Pons (tissue), 1 donor: ENCODE results near the gene EEF1AKMT2.

Experiments
- DNase-seq: peaks from one replicate; pipeline ENCODE4 v3.0.0-alpha.2; 2016; ENCODE audit warnings: low spot score

The EEF1AKMT2 gene

GRCh38 chr10:124721330-124722045, 70.2 kb downstream of the EEF1AKMT2 start:
- DNase-seq: peak; percentile 76

DNA sequence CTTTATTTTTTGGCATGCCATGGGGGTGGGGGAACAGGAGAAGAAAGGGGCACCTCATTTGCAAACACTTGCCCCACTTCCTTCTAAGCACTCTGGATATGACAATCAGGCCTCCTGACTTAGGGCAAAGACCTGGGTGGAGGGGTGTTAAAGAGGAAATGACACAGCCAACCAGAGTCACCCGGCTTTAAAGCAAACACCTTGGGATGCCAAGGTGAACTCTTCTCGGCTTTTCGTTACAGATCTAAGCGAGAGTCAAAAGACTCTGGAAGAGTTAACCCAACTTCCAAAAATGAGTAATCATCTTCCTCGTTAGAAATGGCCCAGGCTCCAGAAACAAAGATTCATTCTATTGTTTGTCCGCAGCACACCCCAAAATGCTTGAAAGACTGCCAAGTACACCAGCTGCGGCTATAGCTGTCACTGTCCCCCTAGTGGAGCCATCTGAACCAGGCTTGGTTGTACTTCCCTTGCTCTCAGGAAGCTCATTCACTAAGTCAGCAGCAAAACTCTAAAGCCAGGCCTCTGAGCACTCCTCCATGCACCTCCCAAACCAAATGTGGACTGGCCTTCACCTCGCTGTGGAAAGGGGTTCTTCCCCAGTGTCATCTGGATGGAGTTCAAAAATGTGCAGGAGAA, 72.4 kb downstream of the EEF1AKMT2 start:
- DNase-seq: peak; percentile 98

DNA sequence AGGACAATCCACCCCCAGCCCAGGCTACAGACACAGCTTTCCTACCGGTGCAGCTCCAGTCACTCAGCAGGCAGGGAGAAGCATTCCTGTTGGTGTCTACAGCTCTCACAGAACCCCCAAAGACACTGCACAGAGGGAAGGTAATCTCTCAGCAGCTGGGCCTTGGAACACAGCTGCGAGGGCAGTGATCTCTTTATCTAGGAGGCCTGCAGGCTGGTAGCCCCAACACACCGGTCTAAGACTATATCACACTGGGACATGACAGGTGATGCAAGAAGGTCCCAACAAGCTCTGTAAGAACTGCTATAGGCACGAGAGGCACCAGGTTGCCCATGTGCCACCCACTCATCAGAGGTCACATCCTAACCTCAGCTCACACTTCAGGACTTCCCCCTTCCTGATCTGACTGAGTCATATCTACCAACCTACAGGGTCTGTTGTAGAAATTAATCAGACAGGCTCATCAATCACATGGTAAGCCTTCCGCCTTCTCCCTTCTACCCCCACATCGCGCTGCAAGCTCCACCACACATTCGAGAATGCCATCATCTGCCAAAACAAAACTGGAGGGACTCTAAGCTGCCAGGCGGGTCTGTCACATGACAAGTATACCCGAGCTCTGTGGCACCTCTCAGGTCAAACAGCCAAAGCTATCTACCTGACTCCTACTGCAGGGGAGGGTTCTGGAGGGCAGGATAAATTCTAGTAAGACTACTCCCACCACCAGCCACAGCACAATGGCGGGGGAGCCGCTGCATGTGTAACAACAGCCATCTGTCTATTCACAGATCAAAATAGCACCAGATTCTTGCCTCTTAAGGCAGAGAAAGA, 73.6 kb downstream of the EEF1AKMT2 start:
- peak; percentile 71 for DNase-seq

DNA sequence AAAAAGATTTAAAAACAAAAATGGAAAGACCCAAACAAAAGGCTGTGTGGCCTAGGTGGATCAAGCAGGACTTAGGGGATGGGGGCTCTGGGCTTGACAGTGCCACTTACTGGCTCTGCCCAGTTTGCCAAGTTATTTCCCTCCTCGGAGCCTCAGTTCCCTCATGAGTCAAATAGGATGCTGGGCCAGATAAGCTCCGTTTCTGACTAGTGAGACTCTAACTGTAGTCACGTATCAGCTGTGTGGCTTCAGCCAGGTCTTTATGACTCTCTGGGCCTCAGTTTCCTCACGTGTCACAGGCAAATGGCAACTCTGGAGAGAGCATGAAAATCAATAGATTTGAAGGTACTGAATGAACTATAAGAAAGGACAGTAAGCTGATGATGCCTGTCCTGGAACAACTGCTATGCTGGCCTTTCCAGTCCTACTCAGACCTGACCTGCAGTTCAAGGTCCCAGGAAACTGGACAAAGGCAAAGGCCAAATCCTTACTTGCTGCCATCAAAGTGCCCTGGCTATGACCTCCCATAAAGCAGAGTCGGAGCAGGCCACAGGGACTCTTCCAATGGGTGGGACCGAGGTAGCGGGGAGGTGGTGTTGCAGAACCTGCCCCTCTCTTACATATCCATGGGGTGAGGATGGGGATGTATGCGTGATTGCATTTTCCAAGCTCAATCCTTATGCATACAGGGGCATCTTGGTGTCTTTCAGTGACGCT, 74.5 kb downstream of the EEF1AKMT2 start:
- DNase-seq: no peak

- no peak for DNase-seq
These were observed 75.3 kb downstream of the EEF1AKMT2 start for GRCh38 chr10:124716369-124716768.

GRCh38 chr10:124715439-124715838, 76.2 kb downstream of the EEF1AKMT2 start:
- DNase-seq: no peak

- DNase-seq: no peak
These were observed 77.9 kb downstream of the EEF1AKMT2 start for GRCh38 chr10:124713679-124714255.

DNA sequence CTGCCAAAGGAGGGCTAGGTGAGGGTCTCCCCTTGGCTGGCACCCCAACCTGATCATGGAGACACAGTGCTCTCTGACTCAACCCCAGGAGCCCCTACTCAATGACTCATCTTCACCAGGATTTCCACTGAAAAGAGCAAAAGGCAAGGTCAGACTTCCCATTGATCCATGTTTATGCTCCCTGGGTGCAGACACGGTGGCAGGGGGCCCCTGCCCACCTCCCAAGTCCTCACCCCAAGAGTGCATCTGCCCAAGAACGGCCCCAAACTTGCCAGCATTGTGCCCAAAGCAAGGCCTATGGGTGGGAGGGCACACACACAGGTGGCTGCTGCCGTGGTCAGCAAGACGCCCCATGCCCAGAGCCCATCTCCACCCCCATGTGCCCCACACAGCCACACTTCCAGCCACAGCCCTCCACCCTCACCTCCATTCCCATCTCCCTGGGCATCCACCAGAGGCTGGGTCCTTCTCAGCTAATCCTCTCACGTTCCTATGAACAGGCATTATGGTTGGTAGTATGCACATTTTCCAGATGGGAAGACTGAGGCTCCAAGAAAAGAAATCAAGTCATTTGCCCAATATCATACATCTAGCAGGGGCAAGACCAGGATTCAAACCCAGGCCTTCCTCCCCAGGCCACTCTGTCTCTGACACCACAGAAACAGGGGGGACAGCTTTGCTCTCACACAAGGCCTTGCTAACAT, 78.8 kb downstream of the EEF1AKMT2 start:
- DNase-seq: no peak

DNA sequence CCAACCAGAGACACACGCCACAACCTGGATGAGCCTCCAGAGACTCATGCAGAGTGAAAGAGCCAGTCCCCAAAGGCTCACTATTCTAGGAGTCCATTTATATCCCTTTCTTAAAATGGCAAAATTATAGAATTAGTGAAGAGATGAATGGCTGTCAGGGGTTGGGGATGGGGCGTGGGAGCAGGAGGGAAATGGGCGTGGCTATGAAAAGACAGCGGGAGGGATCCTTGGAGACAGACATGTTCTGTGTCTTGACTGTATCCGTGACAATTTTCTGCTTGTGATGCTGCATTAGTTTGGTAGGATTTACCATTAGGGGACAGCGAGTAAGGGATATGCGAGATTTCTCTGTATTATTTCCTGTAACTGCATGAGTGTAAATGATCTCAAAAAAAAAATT, 80.5 kb downstream of the EEF1AKMT2 start:
- no peak for DNase-seq

DNA sequence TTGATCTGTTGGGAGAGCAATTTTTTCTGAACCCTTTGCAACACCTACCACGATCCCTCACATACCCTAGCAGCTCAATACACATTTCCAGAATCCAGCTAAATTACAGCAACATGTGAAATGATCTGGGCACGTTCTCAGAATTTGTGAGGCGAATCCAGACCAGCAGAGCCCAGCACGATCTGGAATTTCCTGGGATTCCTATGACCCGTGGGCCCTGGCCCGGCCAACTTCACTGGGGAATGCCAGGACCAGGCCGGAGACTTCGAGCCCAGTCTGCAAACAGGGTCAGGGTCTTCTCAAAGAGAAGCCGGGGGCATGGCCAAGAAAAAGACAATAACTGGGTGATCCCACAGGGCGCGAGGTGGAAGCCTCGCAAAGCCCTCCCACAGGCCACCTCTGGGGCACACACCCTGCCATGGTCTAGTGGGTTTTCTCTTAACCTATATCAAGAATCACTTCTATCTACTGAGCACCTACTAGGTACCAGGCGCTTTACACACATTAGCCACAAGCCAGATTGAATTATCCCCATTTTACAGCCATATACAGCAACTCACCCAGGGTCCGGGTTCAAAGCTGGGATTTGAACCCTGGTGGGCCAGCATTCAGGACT, 81.3 kb downstream of the EEF1AKMT2 start:
- no peak for DNase-seq

GRCh38 chr10:124709861-124710260, 81.8 kb downstream of the EEF1AKMT2 start:
- no peak for DNase-seq

DNA sequence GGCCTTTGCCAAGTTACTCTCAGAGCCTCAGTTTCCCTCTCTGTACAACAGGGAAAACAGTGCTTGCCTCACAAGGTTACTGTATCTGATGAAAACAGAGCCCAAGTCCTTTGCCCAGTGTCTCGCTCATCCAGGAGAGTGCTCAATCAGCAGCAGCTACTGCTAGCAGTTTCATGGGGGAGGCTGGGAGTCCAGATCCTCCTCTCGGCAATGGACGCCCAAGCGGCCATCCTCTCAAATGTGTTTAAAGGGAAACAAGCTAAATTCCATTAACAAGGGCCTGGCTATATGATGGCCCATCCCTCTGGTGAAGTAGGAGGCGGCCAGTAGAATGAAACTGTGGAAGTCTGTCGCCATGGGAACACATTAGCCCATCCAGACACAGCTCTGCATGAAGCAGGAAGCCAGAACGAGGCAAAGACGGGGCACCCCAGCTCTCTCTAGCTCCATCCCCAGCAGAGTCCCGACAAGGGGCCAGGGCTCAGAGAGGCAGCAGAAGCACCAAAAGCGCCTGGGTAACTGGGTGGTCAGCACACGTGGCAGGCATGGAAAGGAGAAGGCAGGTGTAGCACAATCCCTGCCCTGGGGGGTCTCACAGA, 82.7 kb downstream of the EEF1AKMT2 start:
- no peak for DNase-seq

DNA sequence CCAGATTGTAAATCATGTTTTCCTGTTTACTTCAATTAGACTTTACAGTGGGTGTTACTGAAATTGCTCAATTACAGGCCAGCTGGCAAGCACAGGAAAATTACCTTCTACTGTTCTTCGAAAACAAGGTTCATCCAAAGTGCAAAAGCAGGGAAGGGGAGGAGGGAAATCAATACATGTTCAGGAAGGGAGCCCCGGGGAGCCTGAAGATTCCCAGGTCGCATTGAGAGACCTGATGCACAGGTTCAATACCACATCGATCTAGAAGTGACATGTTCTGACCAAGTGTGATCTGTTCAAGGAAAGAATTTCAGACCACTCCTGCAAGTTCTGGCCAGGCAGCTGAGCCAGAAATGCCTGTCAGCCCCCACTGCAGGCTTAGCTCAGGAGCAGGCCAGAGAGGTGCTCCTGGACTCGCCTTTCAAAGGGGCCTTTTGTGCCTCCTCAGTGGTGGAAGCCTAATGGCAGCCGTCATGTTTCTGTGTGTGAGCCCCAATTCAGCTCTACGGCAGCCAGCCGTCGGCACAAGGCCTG, 83.4 kb downstream of the EEF1AKMT2 start:
- no peak for DNase-seq
